Stromal cell of bone marrow (primary cell): ENCODE data around the gene LGALS9C.
"Not testable (repeated sequence)": the region's sequence is repeated elsewhere in the genome, so short reads cannot be mapped to it uniquely, and the experiment has no call there.

ENCODE experiments used
- DNase-seq: peaks from one replicate; pipeline ENCODE4 v3.0.0-alpha.2; 2012; ENCODE audit warnings: low read depth

LGALS9C gene

DNA sequence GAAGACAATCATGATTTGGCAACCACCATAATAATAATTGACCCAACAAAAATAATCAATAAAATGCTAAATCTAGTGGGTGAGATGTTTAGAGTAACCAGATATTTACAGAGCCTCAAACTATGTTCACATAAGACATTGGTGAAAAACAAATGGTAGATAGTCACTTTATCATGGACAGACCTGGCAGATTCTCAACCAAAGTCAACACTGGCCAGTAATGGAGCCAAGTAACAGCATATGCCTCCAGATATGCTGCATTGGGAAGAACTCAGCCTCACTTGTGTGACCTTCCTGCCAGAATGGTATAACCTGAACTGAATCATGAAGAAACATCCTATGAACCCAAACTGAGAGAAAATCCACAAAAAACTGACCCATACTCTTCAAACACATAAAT lies 53.8 kb downstream of the LGALS9C start:
- DNase-seq = not testable (repeated sequence)

DNA sequence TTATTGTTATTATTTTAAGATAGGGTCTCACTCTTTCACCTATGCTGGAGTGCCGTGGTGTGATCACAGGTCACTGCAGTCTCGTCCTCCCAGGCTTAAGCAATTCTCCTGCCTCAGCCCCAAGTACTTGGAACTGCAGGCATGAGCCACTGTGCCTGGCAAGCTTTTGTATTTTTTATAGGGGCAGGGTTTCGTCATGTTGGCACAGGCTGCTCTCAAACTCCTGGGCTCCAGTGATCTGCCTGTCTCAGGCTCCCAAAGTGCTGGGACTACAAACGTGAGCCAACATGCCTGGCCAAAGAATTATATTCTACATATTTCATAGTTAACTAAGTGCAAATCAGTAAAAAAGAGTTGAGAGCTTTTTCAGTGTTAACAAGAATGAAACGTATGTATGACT lies 65.6 kb downstream of the LGALS9C start:
- not testable (repeated sequence) for DNase-seq

DNA sequence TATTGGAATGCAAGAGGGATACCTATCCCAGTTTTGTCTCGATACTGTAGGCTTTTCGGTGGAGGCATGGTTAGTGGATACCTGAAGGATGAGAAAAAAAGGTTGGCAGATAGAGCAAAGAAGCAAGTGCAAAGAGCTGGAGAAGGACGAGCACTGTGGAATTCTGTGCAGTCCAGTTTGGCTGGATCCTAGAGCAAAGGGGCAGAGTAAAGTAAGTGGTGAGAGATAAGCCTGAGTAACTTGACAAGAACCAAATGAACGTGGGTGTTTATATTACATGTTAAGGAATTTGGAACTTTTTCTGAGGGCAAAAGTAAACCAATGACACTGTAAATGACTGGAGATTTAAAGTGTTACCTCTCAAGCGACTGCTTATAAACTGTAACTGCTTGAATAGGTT lies 66.3 kb downstream of the LGALS9C start:
- DNase-seq = not testable (repeated sequence)
